T-helper 17 cell (primary cell): Measurements from ENCODE around the gene MGAT5B. TPM values are rescaled to one million over a fixed set of nuclear protein-coding genes. Genes with fewer than 3 reads are reported as not detected.
"Not testable (repeated sequence)": the region's sequence is repeated elsewhere in the genome, so short reads cannot be mapped to it uniquely, and the experiment has no call there.

Source experiments
- ATAC-seq: fragments of 150-1000 bp; cut with Tn5 transposase; 2 replicates; pipeline ENCODE4 v1.10.0; 2021; ENCODE audit warnings: mild to moderate bottlenecking, moderate library complexity
- DNase-seq, 3 donors: peaks; one replicate each; pipeline versions ENCODE4 v3.0.0 to v3.0.0-alpha.2; 2020 to 2021
- H3K9me3 ChIP-seq: one replicate; pipeline ENCODE4 v1.7.0; 2013; ENCODE audit warnings: low read length, mild to moderate bottlenecking; ENCODE audit not compliant: control insufficient read depth, poor library complexity, severe bottlenecking
- H3K27ac Mint-ChIP-seq: one replicate; pipeline ENCODE4 v1.8.0; 2022; ENCODE audit warnings: mild to moderate bottlenecking, moderate library complexity, mixed read lengths
- H3K27me3 Mint-ChIP-seq: one replicate; pipeline ENCODE4 v1.8.0; 2022; ENCODE audit warnings: mixed read lengths
- H3K36me3 Mint-ChIP-seq: one replicate; pipeline ENCODE4 v1.8.0; 2022; ENCODE audit warnings: low read depth, mixed read lengths
- H3K4me1 Mint-ChIP-seq: one replicate; pipeline ENCODE4 v1.8.0; 2022; ENCODE audit warnings: mild to moderate bottlenecking, mixed read lengths
- H3K4me3 Mint-ChIP-seq: one replicate; pipeline ENCODE4 v1.8.0; 2022; ENCODE audit warnings: mild to moderate bottlenecking, moderate library complexity, mixed read lengths
- total RNA-seq, 4 donors: library from RNA in 2 of 4; stranded (reverse) in 2 of 4; gene quantifications; one replicate each; pipeline ENCODE4 v1.2.3 and lab custom pipeline; 2022 to 2026

MGAT5B gene
- total RNA-seq, 2 donors from 2014 or later, result 0.55 to 1.4 TPM

DNA sequence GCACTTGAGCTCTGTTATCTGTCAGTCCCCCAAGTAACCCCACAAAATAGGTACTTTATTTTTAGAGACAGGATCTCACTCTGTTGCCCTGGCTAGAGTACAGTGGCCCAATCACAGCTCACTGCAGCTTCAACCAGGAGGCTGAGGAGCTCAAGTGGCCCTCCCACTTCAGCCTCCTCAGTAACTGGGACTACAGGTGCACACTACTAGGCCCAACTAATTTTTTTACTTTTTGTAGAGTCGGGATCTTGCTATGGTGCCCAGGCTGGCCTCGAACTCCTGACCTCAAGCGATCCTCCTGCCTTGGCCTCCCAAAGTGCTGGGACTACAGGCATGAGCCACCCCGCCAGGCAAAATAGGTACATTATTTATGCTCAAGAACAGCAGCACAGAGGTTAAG, 99.6 kb downstream of the MGAT5B start:
- Mint-ChIP-seq H3K4me3 (peak overlapping the region; percentile 86), H3K27ac (peak overlapping the region; percentile 90), H3K36me3 (peaks cover 2% of the 10 kb centered on the region), H3K27me3 (no peaks in the 10 kb centered on the region), H3K4me1 (peaks cover 25% of the 10 kb centered on the region)
- ATAC-seq (no peak), DNase-seq (no peak)
- H3K9me3 ChIP-seq, result no peaks in the 10 kb centered on the region

- ATAC-seq (peak; percentile 87), DNase-seq (peak; percentile 22 to 40 (median 39))
- H3K36me3 Mint-ChIP-seq, result no peaks in the 10 kb centered on the region
- H3K4me1 Mint-ChIP-seq, result peaks cover 29% of the 10 kb centered on the region
- H3K27me3 Mint-ChIP-seq, result no peaks in the 10 kb centered on the region
- peak overlapping the region; percentile 86 for H3K4me3 Mint-ChIP-seq
- no peaks in the 10 kb centered on the region for H3K9me3 ChIP-seq
- peak overlapping the region; percentile 90 for H3K27ac Mint-ChIP-seq
These were observed 100.7 kb downstream of the MGAT5B start for GRCh38 chr17:76968707-76969597.

DNA sequence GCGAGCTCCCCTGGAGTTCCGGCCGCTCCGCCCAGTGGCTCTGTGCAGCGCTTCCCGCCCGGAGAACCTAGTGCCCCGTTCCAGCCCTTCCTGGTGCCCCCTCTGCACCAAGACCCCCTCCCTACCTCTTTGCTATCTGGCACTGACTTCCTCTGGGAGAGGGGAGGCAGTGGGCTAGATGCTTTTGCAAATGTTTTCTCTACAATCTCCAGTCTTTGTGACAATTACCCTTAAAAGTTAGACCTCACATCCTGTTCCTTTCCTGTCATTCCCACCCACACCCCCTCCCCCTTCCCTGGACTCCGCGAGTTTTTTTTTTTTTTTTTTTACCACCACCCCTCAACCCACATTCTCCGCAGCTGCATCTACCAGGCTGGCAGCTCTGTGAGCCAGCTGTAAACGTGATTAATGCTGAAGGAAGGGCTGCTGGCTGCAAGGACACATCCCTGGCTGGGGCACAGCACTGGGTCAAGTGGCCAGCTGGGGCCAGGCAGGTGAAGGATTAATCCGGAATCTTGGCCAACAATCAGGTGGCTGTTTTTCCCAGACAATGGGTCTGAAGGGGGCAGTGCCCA, 101.5 kb downstream of the MGAT5B start:
- peak overlapping the region; percentile 90 for H3K27ac Mint-ChIP-seq
- peak in 1 of 3 donors; percentile 20 for DNase-seq
- peaks cover 29% of the 10 kb centered on the region for H3K4me1 Mint-ChIP-seq

DNA sequence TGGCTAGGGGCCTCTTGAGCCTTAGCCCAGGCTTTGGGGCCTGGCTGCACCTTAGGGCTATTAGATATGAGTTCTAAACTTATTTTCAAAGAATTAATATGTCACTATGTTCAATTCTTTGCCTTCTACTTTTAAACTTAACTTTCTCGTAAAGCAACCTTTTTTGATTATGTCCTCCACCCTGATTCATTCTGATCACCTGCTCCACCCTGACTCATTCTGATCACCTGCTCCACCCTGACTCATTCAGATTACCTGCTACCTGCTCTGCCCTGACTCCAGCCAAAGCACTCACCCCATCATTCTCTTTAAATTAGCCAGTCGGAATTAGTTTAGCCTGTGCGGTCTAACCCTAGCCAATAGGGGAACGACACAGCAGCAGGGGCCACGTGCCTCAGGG, 102.0 kb downstream of the MGAT5B start:
- H3K4me3 Mint-ChIP-seq, result peak overlapping the region; percentile 83

More for the DNA sequence above, 101.5 kb downstream of the MGAT5B start:
- Mint-ChIP-seq H3K27me3 (no peaks in the 10 kb centered on the region), H3K4me3 (peak overlapping the region; percentile 86), H3K36me3 (no peaks in the 10 kb centered on the region)
- ATAC-seq, result no peak
- H3K9me3 ChIP-seq, result no peaks in the 10 kb centered on the region

DNA sequence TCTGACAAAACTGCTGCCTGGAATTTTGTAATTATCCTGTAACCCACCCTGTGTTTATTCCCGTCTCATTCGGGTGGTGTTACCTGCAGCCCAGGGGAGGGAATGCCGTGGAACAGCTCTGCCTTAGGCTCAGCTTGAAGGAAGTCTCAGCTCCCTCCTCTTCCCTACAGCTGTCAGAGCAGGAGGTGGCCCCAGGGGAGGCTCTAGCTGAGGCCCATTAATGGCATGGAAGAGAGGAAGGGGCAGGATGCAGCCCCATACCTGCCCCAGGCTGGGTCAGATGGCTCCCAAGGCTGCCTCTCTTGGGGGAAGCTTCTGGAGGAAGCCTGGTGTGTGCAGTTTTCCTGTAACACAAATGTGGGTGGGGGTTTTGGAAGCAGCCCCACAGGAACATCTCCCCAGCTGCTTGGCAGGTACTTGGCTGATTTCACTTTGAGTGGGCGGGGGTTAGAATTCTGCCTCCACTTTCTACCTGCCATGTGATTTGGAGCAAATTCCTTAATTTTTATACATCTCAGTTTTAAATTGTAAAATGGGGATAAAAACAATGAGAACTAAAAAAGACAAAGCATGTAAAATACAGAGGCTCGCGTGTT, 103.9 kb downstream of the MGAT5B start:
- no peak for ATAC-seq
- H3K27me3 Mint-ChIP-seq, result no peaks in the 10 kb centered on the region

More for the DNA sequence above, 102.0 kb downstream of the MGAT5B start:
- not testable (repeated sequence) for H3K9me3 ChIP-seq, ATAC-seq, H3K36me3 Mint-ChIP-seq, DNase-seq, H3K27me3 Mint-ChIP-seq
- Mint-ChIP-seq H3K4me1 (peaks cover 27% of the 10 kb centered on the region), H3K27ac (peak overlapping the region; percentile 56)

DNA sequence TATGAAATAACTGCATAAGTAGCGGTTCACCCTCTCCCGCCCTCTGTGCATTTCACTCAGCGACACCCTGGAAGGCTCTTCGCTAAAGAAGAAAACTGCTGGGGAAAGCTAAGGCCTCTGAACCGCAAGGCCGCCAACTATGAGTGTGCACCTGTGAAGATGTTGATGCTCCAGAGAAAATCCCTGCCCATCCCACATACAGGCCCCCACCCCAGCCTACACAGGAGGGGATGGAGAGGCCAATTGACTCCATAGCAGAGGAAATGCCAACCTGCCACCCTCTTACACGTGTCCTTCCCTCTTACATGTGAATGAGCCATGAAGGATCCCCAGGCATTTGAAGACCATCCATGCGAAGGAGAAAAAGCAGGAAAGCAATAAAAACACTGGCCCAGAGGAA, 104.8 kb downstream of the MGAT5B start:
- Mint-ChIP-seq H3K27ac (no peak overlapping the region), H3K4me1 (peaks cover 19% of the 10 kb centered on the region), H3K4me3 (no peak overlapping the region), H3K36me3 (no peaks in the 10 kb centered on the region), H3K27me3 (no peaks in the 10 kb centered on the region)
- DNase-seq (no peak), ATAC-seq (no peak)
- no peaks in the 10 kb centered on the region for H3K9me3 ChIP-seq

More for the DNA sequence above, 103.9 kb downstream of the MGAT5B start:
- DNase-seq, result no peak
- H3K9me3 ChIP-seq, result no peaks in the 10 kb centered on the region
- Mint-ChIP-seq H3K4me1 (peaks cover 23% of the 10 kb centered on the region), H3K36me3 (no peaks in the 10 kb centered on the region), H3K4me3 (no peak overlapping the region), H3K27ac (no peak overlapping the region)

DNA sequence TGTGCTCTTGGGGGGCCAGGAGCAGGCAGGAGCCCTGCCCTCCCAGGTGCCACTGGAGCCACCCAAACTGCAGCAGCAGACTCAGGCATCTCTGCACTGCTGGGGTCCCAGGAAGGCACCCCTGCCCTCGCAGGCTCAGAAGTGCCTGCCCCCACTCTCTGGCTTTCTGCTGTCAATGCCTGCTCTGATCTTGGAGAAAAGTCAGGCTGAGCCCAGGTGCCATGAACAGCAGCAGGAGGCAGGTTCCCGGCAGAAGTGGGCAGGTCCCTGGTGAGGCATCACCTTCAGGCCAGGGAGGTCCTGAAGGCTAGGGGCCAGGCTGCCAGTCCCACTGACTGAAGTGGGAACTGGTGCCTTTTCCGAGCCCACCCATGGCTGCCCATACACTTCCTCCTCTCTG, 106.5 kb downstream of the MGAT5B start:
- Mint-ChIP-seq H3K27ac (no peak overlapping the region), H3K36me3 (no peaks in the 10 kb centered on the region), H3K4me1 (peaks cover 10% of the 10 kb centered on the region), H3K27me3 (no peaks in the 10 kb centered on the region), H3K4me3 (no peak overlapping the region)
- no peak for DNase-seq
- no peak for ATAC-seq
- no peaks in the 10 kb centered on the region for H3K9me3 ChIP-seq

DNA sequence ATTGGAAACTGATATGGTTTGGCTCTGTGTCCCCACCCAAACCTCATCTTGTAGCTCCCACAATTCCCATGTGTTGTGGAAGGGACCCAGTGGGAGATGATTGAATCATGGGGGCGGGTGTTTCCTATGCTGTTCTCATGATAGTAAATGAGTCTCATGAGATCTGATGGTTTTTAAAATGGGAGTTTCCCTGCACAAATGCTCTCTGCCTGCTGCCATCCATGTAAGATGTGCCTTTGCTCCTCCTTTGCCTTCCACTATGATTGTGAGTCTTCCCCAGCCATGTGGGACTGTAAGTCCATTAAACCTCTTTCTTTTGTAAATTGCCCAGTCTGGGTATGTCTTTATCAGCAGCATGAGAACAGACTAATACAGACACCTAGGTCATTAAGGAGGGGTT, 109.8 kb downstream of the MGAT5B start:
- not testable (repeated sequence) for H3K36me3 Mint-ChIP-seq

GRCh38 chr17:76981545-76982295, 113.5 kb downstream of the MGAT5B start:
- ATAC-seq (no peak), DNase-seq (no peak)
- Mint-ChIP-seq H3K4me3 (no peak overlapping the region), H3K27me3 (no peaks in the 10 kb centered on the region), H3K4me1 (peaks cover 19% of the 10 kb centered on the region), H3K36me3 (no peaks in the 10 kb centered on the region), H3K27ac (peak overlapping the region; percentile 94)
- no peaks in the 10 kb centered on the region for H3K9me3 ChIP-seq

More for the DNA sequence above, 109.8 kb downstream of the MGAT5B start:
- ATAC-seq, H3K27me3 Mint-ChIP-seq, H3K27ac Mint-ChIP-seq, H3K4me3 Mint-ChIP-seq, DNase-seq, H3K9me3 ChIP-seq: not testable (repeated sequence)
- peaks cover 19% of the 10 kb centered on the region for H3K4me1 Mint-ChIP-seq

DNA sequence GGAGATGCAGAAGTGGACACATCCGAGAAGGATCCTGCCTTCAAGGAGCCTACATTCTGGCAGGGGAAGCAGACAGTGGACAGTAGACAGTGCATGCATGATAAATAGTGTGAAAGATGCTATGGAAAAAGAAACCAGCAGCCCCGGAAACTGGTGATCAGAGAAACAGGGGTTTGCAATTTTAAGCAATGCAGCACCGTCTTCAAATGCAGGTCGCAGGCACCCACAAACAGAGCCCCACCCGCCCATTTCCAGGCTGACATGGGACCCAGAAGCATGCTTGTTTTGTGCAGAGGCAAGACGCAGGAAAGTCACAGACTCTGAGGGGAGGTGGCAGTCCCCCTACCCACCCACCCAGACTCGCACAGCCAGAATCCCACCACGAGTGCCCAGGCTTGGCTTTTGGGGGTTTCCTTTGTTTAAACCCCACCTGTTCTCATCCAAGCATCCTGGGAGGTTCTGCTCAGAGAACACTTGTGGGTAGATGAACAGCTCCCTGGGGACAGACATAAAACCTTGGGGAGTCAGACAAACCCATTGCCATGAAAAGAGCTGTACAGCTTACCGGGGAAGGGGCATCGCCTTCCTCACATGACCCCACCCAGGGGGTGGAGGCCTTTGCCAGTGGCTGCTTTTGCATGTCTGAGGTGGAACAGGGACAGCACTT, 114.3 kb downstream of the MGAT5B start:
- H3K27ac Mint-ChIP-seq, result peak overlapping the region; percentile 94
- DNase-seq, result no peak

DNA sequence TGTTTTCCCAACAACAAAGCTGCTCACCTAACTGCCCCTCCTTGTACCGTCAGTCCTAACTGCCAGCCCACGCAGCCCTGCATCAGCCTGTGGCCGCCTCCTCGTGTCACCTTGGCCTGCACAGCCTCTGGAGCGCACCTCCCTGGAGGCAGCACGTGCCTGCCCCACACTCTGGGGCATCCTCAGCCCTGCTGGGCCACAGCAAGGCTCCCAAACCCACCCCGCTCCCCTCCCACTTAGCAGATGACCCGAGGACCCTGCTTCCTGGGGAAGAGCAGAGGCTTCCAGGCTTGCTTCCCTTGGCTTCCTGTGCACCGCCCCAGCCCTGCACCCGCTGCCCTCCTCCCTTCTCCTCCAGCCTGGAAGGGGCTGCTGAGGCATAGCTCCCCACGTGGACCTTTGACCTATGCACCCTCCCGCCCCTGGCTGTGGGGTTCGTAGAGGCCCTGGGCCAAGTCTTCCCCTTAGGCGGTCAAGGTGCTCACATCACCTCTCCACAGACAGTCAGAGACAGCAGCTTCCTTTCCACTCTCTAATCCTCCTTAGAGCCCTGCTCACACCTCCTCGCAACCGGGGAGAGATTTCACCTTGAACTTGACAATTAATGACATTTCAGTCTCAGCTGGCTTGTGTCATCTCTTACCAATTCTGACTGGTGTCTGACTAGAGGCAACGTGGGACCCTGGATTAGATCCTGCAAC, 115.0 kb downstream of the MGAT5B start:
- no peaks in the 10 kb centered on the region for H3K27me3 Mint-ChIP-seq
- peak overlapping the region; percentile 21 for H3K4me3 Mint-ChIP-seq
- peaks cover 19% of the 10 kb centered on the region for H3K4me1 Mint-ChIP-seq
- H3K27ac Mint-ChIP-seq, result peak overlapping the region; percentile 94
- H3K9me3 ChIP-seq, result no peaks in the 10 kb centered on the region
- no peaks in the 10 kb centered on the region for H3K36me3 Mint-ChIP-seq
- peak; percentile 57 for ATAC-seq
- no peak for DNase-seq

More for the DNA sequence above, 114.3 kb downstream of the MGAT5B start:
- Mint-ChIP-seq H3K36me3 (no peaks in the 10 kb centered on the region), H3K27me3 (no peaks in the 10 kb centered on the region), H3K4me3 (peak overlapping the region; percentile 52), H3K4me1 (peaks cover 19% of the 10 kb centered on the region)
- peak; percentile 80 for ATAC-seq
- H3K9me3 ChIP-seq, result no peaks in the 10 kb centered on the region

GRCh38 chr17:76986365-76986764, 118.2 kb downstream of the MGAT5B start:
- Mint-ChIP-seq H3K27me3 (no peaks in the 10 kb centered on the region), H3K4me1 (peaks cover 16% of the 10 kb centered on the region), H3K27ac (peak overlapping the region; percentile 24), H3K36me3 (no peaks in the 10 kb centered on the region), H3K4me3 (no peak overlapping the region)
- no peak for ATAC-seq
- no peak for DNase-seq
- H3K9me3 ChIP-seq, result no peaks in the 10 kb centered on the region
